Activated CD8-positive, alpha-beta T cell treated with anti-CD3 and anti-CD28 coated beads for 36 hours (primary cell): ENCODE data around the gene SELENON. TPM values are rescaled to one million over a fixed set of nuclear protein-coding genes. Genes with fewer than 3 reads are reported as not detected.

Experiments
- ATAC-seq: fragments of 200-7000 bp; cut with Tn5 transposase; one replicate; pipeline ENCODE4 v1.10.0; 2021; ENCODE audit warnings: mild to moderate bottlenecking, moderate library complexity
- CTCF ChIA-PET: fragments of 350-600 bp; sonication (Branson Sonifier 250); formaldehyde crosslinking; loops from one replicate; lab custom pipeline; 2021; ENCODE audit warnings: antibody characterized with exemption; lab: Charles Lee
- POLR2A ChIA-PET: fragments of 350-600 bp; sonication (Branson Sonifier 250); formaldehyde crosslinking; loops from one replicate; lab custom pipeline; 2021; ENCODE audit warnings: antibody characterized with exemption; lab: Charles Lee
- DNase-seq: peaks from one replicate; pipeline ENCODE4 v3.0.0-alpha.2; 2020
- H3K27ac Mint-ChIP-seq: one replicate; pipeline ENCODE4 v1.8.0; 2021; ENCODE audit warnings: mild to moderate bottlenecking, mixed read lengths
- H3K27me3 Mint-ChIP-seq: one replicate; pipeline ENCODE4 v1.8.0; 2021; ENCODE audit warnings: mixed read lengths
- H3K36me3 Mint-ChIP-seq: one replicate; pipeline ENCODE4 v1.8.0; 2021; ENCODE audit warnings: low read depth, mixed read lengths
- H3K4me1 Mint-ChIP-seq: one replicate; pipeline ENCODE4 v1.8.0; 2021; ENCODE audit warnings: low read depth, mixed read lengths
- H3K4me3 Mint-ChIP-seq: one replicate; pipeline ENCODE4 v1.8.0; 2021; ENCODE audit warnings: mild to moderate bottlenecking, moderate library complexity, mixed read lengths
- H3K9me3 Mint-ChIP-seq: one replicate; pipeline ENCODE4 v1.8.0; 2021; ENCODE audit warnings: mixed read lengths
- intact Hi-C: fragments of 100-400 bp; cut with micrococcal nuclease; formaldehyde crosslinking; loops from one replicate; pipeline ENCODE4 v1.10.0; 2022
- total RNA-seq, 2 experiments: library from RNA; stranded (reverse); gene quantifications; one replicate each; pipeline ENCODE4 v1.2.3, GENCODE V29; 2021
- TF ChIP-seq, protein P1 (sequence below): fragments of 200-600 bp; IDR thresholded peaks from one replicate; pipeline ENCODE4 v1.8.0; 2022; ENCODE audit warnings: antibody characterized with exemption, mild to moderate bottlenecking

SELENON gene
- total RNA-seq, 2 experiments from 2014 or later: 15.3 to 17.7 TPM

DNA sequence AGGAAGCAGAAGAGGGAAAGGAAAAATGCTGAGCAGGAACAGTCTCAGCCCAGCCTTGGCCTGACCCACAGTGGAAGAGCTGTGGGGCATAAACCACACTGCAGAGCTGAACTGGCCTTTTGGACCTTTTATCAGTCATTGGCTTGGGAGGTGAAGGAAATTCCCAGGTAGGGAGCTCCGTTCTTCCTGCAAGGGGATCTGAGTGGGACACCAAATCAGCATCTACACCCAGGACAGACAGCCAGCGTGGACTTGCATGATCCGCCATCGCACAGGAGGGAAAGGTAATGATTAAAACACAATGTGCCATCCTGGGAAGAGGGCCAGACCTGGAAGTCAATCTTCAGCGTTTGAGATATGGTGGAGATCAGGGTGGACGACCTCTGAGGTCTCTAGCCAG lies 18.6 kb downstream of the SELENON start:
- Mint-ChIP-seq H3K4me1 (peaks cover 28% of the 10 kb centered on the region), H3K4me3 (peak overlapping the region; percentile 95), H3K9me3 (no peaks in the 10 kb centered on the region), H3K36me3 (peaks cover 9% of the 10 kb centered on the region), H3K27me3 (no peaks in the 10 kb centered on the region), H3K27ac (peak overlapping the region; percentile 87)
- TF ChIP-seq, protein P1, sequence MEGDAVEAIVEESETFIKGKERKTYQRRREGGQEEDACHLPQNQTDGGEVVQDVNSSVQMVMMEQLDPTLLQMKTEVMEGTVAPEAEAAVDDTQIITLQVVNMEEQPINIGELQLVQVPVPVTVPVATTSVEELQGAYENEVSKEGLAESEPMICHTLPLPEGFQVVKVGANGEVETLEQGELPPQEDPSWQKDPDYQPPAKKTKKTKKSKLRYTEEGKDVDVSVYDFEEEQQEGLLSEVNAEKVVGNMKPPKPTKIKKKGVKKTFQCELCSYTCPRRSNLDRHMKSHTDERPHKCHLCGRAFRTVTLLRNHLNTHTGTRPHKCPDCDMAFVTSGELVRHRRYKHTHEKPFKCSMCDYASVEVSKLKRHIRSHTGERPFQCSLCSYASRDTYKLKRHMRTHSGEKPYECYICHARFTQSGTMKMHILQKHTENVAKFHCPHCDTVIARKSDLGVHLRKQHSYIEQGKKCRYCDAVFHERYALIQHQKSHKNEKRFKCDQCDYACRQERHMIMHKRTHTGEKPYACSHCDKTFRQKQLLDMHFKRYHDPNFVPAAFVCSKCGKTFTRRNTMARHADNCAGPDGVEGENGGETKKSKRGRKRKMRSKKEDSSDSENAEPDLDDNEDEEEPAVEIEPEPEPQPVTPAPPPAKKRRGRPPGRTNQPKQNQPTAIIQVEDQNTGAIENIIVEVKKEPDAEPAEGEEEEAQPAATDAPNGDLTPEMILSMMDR: no peak
- ChIA-PET CTCF (interaction anchor here (2.0 to 2.2 kb wide), 2 partner anchors 9 to 331 kb away, joined by 4 to 12 read pairs; no protein-coding TSS in a partner anchor), POLR2A (interaction anchor here (0.9 to 1.7 kb wide), 5 partner anchors 16 to 201 kb away, joined by 3 to 4 read pairs (median 3); no protein-coding TSS in a partner anchor)
- DNase-seq (no peak), ATAC-seq (no peak)
- intact Hi-C loops: no loop called here

DNA sequence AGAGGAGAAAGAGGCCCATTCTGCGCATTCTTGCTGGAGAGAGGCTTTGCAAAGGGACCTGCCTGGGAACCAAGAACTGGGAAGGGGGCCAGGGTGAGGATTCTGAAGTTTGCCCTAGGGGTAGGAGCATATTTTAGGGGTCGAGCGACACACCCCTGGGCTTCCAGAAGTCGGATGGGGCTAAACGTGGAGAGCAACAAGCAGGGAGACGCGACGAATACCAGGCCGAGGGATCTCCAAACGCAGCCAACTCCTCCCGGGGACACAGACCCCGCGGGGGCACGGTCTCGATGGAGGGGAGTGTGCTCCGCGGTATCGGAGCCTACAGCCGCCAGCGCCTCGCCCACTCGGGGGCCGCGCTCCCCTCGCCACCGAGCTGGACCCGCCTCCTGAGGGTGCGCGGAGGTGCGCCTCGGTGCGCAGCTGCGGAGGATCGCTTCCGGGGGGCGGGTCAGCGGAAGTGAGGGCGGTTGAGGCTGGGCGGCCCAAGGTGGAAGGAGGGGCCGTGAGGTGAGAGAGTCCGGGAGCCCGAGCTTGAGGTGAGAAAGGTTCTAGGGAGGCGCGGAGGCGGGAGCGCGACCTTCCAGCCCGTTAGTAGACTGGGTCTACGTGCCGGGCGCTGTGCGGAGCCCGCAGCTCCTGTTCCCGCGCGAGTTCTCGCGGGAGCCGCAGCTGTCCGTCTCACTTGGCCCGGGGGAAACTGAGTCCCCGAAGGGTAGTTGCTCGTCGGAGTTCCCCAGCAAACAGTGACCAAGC lies 19.7 kb downstream of the SELENON start, which contains the start of gene MTFR1L:
MTFR1L (plus strand) TSS at position 464 of the 756 bp plus-strand sequence. CDS start 3,151 bp downstream, outside the sequence.
- no peaks in the 10 kb centered on the region for H3K27me3 Mint-ChIP-seq
- ATAC-seq (peak; percentile 92), DNase-seq (peak; percentile 98)

DNA sequence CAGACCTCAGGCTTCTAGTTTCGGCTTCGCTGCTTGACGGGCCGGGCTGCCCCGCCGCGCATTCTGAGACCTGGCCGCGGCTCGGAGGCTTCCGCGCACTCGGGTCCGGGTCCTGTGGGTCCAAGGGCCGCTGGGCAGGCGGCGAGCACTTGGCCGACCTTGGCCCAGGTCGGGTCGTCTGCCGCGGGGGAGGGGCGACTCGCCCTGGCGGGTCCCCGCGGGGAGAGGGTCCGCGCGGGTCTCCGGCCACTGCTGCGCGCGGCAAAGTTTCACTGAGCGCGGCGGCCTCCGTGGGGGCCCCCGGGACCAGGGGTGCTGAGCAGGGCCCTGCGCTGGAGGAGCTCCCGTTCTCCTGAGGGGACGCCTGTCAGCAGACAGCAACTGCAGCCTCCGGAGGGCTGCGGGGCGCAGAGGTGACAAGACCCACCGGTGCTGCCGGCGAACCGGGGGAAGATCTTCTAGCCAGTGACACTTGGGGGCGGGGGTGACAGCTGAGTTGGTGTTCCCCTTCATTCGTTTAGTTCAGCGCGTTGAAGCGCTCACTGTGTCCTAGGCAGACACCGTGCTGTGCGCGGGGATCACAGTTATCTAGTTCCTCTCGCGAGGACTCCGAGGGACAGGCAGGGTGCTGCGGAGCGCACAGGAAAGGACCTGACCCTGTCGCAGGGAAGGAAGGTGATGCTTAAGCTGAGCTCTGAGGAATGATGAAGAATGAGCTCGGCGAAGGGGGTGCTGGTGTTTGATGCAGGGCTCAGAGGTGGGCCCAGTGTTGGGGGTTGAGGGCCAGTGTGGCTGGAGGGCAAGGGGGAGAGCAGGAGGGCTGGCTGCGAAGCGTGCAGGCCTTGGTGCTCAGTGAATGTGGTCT lies 20.5 kb downstream of the SELENON start:
- H3K4me1 Mint-ChIP-seq: peaks cover 28% of the 10 kb centered on the region
- H3K9me3 Mint-ChIP-seq: no peaks in the 10 kb centered on the region
- H3K27me3 Mint-ChIP-seq: no peaks in the 10 kb centered on the region
- POLR2A ChIA-PET: interaction anchor here (0.6 to 2.7 kb wide), 14 partner anchors 10 to 1079 kb away, joined by 3 to 23 read pairs (median 3); partner anchors contain the start of genes AUNIP and STMN1
- intact Hi-C loops: no loop called here
- peaks cover 7% of the 10 kb centered on the region for H3K36me3 Mint-ChIP-seq
- H3K27ac Mint-ChIP-seq: peak overlapping the region; percentile 95
- ATAC-seq (peak; percentile 70), DNase-seq (peak; percentile 88)
- TF ChIP-seq, protein P1: no peak
- H3K4me3 Mint-ChIP-seq: peak overlapping the region; percentile 95
- CTCF ChIA-PET: interaction anchor here (0.7 to 3.3 kb wide), 6 partner anchors 10 to 212 kb away, joined by 3 to 18 read pairs (median 4); partner anchors contain the start of gene PAFAH2

More for the DNA sequence above, 19.7 kb downstream of the SELENON start, which contains the start of gene MTFR1L:
- TF ChIP-seq, protein P1: no peak
- Mint-ChIP-seq H3K4me1 (peaks cover 28% of the 10 kb centered on the region), H3K9me3 (no peaks in the 10 kb centered on the region), H3K36me3 (peaks cover 9% of the 10 kb centered on the region), H3K4me3 (peak within 1 kb of the TSS; percentile 95), H3K27ac (peak within 1 kb of the TSS; percentile 95)
- intact Hi-C loops: no loop called here
- CTCF ChIA-PET: interaction anchor here (0.7 to 3.3 kb wide), 6 partner anchors 10 to 211 kb away, joined by 3 to 18 read pairs (median 4); partner anchors contain the start of gene PAFAH2
- POLR2A ChIA-PET: interaction anchor here (0.6 to 2.7 kb wide), 12 partner anchors 11 to 1080 kb away, joined by 3 to 23 read pairs (median 3); partner anchors contain the start of genes AUNIP and STMN1

DNA sequence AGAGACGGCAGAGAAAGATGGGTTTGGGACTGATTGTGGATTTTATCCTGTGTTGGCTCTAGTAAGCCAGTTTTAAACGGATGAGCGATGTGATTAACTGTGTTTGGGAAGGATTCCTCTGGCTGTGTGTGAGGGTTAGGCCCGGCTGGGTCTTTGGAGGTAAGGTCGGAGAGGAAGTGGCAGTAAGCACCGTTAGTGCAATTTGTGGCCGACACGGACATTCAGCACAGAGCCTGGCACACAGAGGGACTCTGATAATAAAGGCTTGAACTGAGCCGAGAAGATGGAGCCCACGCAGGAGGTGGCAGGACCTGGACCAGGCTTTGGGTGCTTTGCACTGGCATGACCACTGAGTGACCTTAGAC lies 21.1 kb downstream of the SELENON start:
- TF ChIP-seq, protein P1: no peak
- intact Hi-C loops: no loop called here
- no peaks in the 10 kb centered on the region for H3K27me3 Mint-ChIP-seq
- POLR2A ChIA-PET: interaction anchor here (0.7 to 2.7 kb wide), 7 partner anchors 9 to 270 kb away, joined by 3 to 23 read pairs (median 3); no protein-coding TSS in a partner anchor
- H3K9me3 Mint-ChIP-seq: no peaks in the 10 kb centered on the region
- DNase-seq (no peak), ATAC-seq (no peak)
- H3K27ac Mint-ChIP-seq: peak overlapping the region; percentile 95
- peaks cover 8% of the 10 kb centered on the region for H3K36me3 Mint-ChIP-seq
- CTCF ChIA-PET: interaction anchor here (0.6 to 3.3 kb wide), 3 partner anchors 10 to 74 kb away, joined by 3 to 18 read pairs (median 3); no protein-coding TSS in a partner anchor
- H3K4me3 Mint-ChIP-seq: peak overlapping the region; percentile 95
- peaks cover 28% of the 10 kb centered on the region for H3K4me1 Mint-ChIP-seq
